ENCODE data around the gene THY1. TPM values are rescaled to one million over a fixed set of nuclear protein-coding genes. Genes with fewer than 3 reads are reported as not detected.

Gene THY1
- total and polyA plus RNA-seq, 2 of the 8 experiments (the other 6 are each of a cell fraction or from before 2014, with no cell fraction given) = 286 to 2,479 TPM

DNA sequence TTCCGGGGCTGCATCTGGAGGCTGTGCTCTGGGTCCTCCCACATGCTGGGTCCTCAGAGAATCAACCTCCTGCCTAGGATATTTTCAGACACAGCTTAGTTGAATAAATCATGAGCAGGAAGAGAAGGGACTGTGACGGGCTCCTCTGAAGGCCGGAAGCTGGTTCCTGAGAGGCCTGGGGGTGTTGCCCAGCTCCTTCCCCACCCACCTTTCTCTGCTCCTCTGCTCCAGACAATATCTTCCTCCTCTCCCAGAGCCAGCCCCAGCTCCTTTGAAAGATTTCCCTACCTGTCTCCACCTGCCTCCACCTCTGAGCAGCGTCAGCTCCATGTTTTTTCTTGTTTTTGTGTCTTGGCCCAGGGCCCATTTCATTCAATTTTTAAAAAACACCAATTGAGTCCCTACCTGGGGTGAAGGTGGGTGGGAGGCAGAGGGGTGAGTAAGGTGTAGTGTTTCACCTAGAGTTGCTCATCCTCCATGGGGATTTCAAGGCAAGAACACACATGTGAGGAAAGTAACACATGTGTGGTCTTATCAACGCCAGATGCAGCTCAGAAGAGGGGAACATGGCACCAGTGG lies 24.8 kb upstream of the THY1 start:
- no peak overlapping the region for H2AFZ ChIP-seq (ENCODE audit: low read length)

More for the DNA sequence above, 24.8 kb upstream of the THY1 start:
- Histone ChIP-seq H3K56ac (replicated peaks; ENCODE audit: insufficient read length, low read depth, low read length) (no peak overlapping the region), H2BK20ac (ENCODE audit: low read length) (0 out of 2 replicates have a peak overlapping the region, but pooled peaks have one; percentile 37), H3K27ac (ENCODE audit: low read depth, low read length) (no peak overlapping the region), H4K91ac (replicated peaks; ENCODE audit: insufficient read length, low read length) (no peak overlapping the region), H3K9me3 (ENCODE audit: insufficient read depth in 2 of 2, low read depth in 1 of 2, low read length in 1 of 2) (no peaks in the 10 kb centered on the region), H3K18ac (ENCODE audit: extremely low read depth, low read length) (no peak overlapping the region), H2AK5ac (ENCODE audit: low read depth, low read length) (0 out of 2 replicates have a peak overlapping the region, but pooled peaks have one; percentile 39), H3K23ac (ENCODE audit: insufficient read length) (no peak overlapping the region), H3K79me2 (ENCODE audit: control insufficient read depth in 1 of 2, insufficient read depth in 2 of 2, low read length in 2 of 2) (no peaks in the 10 kb centered on the region), H4K5ac (ENCODE audit: insufficient read length, low read depth, low read length) (no peak overlapping the region), H4K8ac (ENCODE audit: extremely low read depth, insufficient read depth, low read length) (peak overlapping the region; percentile 84; the same call in 1 of the 2 replicates), H3K27me3 (replicated peaks in 1 of 4; ENCODE audit: control insufficient read depth in 3 of 4, extremely low read depth in 1 of 4, insufficient read depth in 3 of 4, low read length in 3 of 4) (0 out of 7 replicates have a peak, but pooled peaks cover 0 to 3% (median under 1%) of the 10 kb centered on the region in 4 experiments), H2BK15ac (ENCODE audit: low read length) (no peak overlapping the region), H2BK5ac (ENCODE audit: low read depth, low read length) (no peak overlapping the region), H3K23me2 (ENCODE audit: low read depth, low read length) (no peaks in the 10 kb centered on the region), H3K4ac (replicated peaks; ENCODE audit: insufficient read length, low read depth, low read length) (no peak overlapping the region), H3K4me2 (ENCODE audit: insufficient read depth in 1 of 2, low read depth in 2 of 2, low read length in 2 of 2) (no peak overlapping the region), H2BK120ac (replicated peaks; ENCODE audit: low read depth, low read length) (no peak overlapping the region), H3K4me3 (ENCODE audit: extremely low read depth in 1 of 4, insufficient read depth in 2 of 4, low read depth in 3 of 4, low read length in 4 of 4) (no peak overlapping the region), H3K4me1 (replicated peaks in 1 of 4; ENCODE audit: control insufficient read depth in 3 of 4, insufficient read depth in 4 of 4, low read length in 3 of 4) (no peaks in the 10 kb centered on the region), H3K79me1 (ENCODE audit: low read depth, low read length) (no peaks in the 10 kb centered on the region), H4K20me1 (replicated peaks in 1 of 2; ENCODE audit: control insufficient read depth in 1 of 2, insufficient read depth in 2 of 2, low read length in 2 of 2) (no peaks in the 10 kb centered on the region), H3K9ac (replicated peaks in 1 of 4; ENCODE audit: extremely low read depth in 1 of 4, low read depth in 3 of 4, low read length in 3 of 4) (no peak overlapping the region), H3K14ac (ENCODE audit: insufficient read length) (no peak overlapping the region), H2BK12ac (ENCODE audit: low read depth, low read length) (peak overlapping the region; percentile 82; the same call in 1 of the 2 replicates), H3K36me3 (ENCODE audit: control insufficient read depth in 2 of 4, insufficient read depth in 4 of 4, low read length in 3 of 4) (no peaks in the 10 kb centered on the region)
- no peak for FAIRE-seq
- ChIA-PET POLR2A (ENCODE audit: partially characterized antibody) (interaction anchor here (1.3 kb wide), 1 partner anchor 222 kb away, joined by 3 read pairs; no protein-coding TSS in a partner anchor), CTCF (ENCODE audit: partially characterized antibody) (interaction anchor here (0.5 to 3.6 kb wide), 15 partner anchors 9 to 1296 kb away, joined by 3 to 12 read pairs (median 4); no protein-coding TSS in a partner anchor)
- no peak for DNase-seq (ENCODE audit: low read depth in 1 of 2, low spot score in 2 of 2)
- TF ChIP-seq PHF8 (conservative IDR thresholded peaks at IDR 0.05; ENCODE audit: low read depth, low read length) (no peak), CREB1 (IDR thresholded peaks at IDR 0.05) (no peak), ASH2L (IDR thresholded peaks at IDR 0.05; ENCODE audit: low read length) (no peak), RXRA (IDR thresholded peaks at IDR 0.05; ENCODE audit: insufficient read depth, low read depth, low read length) (no peak), BCL11A (IDR thresholded peaks at IDR 0.05; ENCODE audit: low read depth in 2 of 2, low read length in 2 of 2) (no peak), EP300 (IDR thresholded peaks at IDR 0.05; ENCODE audit: borderline replicate concordance in 1 of 2, low read depth in 2 of 2, low read length in 2 of 2) (no peak), KDM4A (IDR thresholded peaks at IDR 0.05; ENCODE audit: low read depth, low read length, severe bottlenecking) (no peak), EZH2 (IDR thresholded peaks at IDR 0.05; ENCODE audit: low read depth, low read length, severe bottlenecking) (no peak)
- WGBS, 2 experiments (ENCODE audit: extremely low coverage in 1 of 2, insufficient coverage in 1 of 2, insufficient read length in 1 of 2, insufficient replicate concordance in 2 of 2, low coverage in 1 of 2, low lambda C conversion rate in 2 of 2, missing lambda C conversion rate in 1 of 2) = 80% methylated on average over 5 of the region's 5 CpGs; no CpG with 5 or more reads in 1 of the 2 experiments
